ENCODE results near the gene CHID1. TPM values are rescaled to one million over a fixed set of nuclear protein-coding genes. Genes with fewer than 3 reads are reported as not detected.
A peak's percentile ranks its signal among the peaks of the same experiment; 100 is the strongest.

The CHID1 gene
- total RNA-seq, 1 donor = 48.9 TPM

DNA sequence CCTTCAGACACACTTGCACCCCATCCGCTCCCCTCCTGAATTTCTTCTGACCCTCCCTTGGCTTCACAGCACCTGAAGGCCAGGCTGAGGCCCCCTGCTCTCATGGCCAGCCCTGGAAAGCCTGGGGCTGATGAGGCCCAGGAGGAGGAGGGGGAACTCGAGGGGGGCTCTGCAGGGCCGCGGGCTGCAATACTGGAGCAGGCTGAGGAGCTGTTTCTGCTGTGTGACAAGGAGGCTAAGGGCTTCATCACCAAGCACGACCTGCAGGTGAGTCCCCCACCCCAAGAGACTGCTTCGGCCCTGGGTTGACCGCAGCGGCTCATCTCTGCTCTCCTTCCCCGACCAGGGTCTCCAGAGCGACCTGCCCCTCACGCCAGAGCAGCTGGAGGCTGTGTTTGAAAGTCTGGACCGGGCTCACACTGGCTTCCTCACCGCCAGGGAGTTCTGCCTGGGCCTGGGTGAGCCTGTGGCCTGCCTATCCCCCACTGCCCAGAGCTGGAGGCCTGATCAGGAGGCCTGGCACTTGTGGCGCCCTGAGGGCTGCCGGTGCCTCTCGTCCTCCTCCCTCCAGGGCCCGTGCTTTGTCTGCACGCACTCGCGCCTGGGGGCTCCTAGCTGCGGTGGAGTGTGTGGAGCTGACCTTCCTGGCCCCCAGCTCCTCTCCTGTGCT, 82.0 kb downstream of the CHID1 start:
- no peak overlapping the region for H3K4me3 ChIP-seq (ENCODE audit: insufficient read depth, low read length)
- TF ChIP-seq, protein P1, sequence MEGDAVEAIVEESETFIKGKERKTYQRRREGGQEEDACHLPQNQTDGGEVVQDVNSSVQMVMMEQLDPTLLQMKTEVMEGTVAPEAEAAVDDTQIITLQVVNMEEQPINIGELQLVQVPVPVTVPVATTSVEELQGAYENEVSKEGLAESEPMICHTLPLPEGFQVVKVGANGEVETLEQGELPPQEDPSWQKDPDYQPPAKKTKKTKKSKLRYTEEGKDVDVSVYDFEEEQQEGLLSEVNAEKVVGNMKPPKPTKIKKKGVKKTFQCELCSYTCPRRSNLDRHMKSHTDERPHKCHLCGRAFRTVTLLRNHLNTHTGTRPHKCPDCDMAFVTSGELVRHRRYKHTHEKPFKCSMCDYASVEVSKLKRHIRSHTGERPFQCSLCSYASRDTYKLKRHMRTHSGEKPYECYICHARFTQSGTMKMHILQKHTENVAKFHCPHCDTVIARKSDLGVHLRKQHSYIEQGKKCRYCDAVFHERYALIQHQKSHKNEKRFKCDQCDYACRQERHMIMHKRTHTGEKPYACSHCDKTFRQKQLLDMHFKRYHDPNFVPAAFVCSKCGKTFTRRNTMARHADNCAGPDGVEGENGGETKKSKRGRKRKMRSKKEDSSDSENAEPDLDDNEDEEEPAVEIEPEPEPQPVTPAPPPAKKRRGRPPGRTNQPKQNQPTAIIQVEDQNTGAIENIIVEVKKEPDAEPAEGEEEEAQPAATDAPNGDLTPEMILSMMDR (IDR thresholded peaks at IDR 0.05; ENCODE audit: extremely low read depth, low read depth, low read length) = no peak
- H3K27me3 ChIP-seq (ENCODE audit: insufficient read depth, low read length) = no peaks in the 10 kb centered on the region
- no peak for DNase-seq (ENCODE audit: insufficient read length, low spot score, missing footprints)
- no peak overlapping the region for H3K27ac ChIP-seq (ENCODE audit: low read depth, low read length)
- peaks cover 10% of the 10 kb centered on the region for H3K36me3 ChIP-seq (ENCODE audit: insufficient read depth, low read length)
- peaks cover 6% of the 10 kb centered on the region for H3K79me2 ChIP-seq (ENCODE audit: insufficient read depth, low read length)
- peaks cover 42% of the 10 kb centered on the region for H3K4me1 ChIP-seq (ENCODE audit: insufficient read depth, low read length)
- peak overlapping the region; percentile 85 for H3K4me2 ChIP-seq (ENCODE audit: insufficient read depth, low read length)
- peak overlapping the region; percentile 74 for H2AFZ ChIP-seq (ENCODE audit: low read length)
- peaks cover 23% of the 10 kb centered on the region for H4K20me1 ChIP-seq (ENCODE audit: insufficient read depth, low read length)
- H3K9me3 ChIP-seq (ENCODE audit: low read depth, low read length) = no peaks in the 10 kb centered on the region

DNA sequence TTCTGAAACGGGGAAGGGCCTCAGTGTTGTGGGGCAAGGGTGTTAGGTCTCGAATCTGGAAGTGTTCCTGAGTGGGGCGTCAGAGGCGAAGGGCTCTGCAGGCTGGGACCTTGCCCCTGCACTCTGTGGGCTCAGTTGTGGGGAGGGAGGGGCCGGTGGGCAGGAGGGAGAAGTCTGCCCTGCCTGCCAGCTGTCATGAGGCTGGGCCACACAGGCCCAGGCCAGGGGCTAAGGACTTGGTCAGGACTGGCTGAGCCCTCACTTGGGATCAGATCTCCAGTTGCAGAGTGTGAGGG, 82.8 kb downstream of the CHID1 start, which contains the start of gene CRACR2B:
TSS of gene CRACR2B (plus strand) at position 23 of the 296 bp plus-strand sequence. CDS start 689 bp downstream, outside the sequence.
- Histone ChIP-seq H3K4me1 (ENCODE audit: insufficient read depth, low read length) (peaks cover 41% of the 10 kb centered on the region), H3K27ac (ENCODE audit: low read depth, low read length) (no peak within 1 kb of the TSS), H3K9me3 (ENCODE audit: low read depth, low read length) (no peaks in the 10 kb centered on the region), H3K36me3 (ENCODE audit: insufficient read depth, low read length) (peaks cover 10% of the 10 kb centered on the region), H3K4me2 (ENCODE audit: insufficient read depth, low read length) (peak within 1 kb of the TSS; percentile 58), H3K79me2 (ENCODE audit: insufficient read depth, low read length) (no peaks in the 10 kb centered on the region), H3K27me3 (ENCODE audit: insufficient read depth, low read length) (no peaks in the 10 kb centered on the region), H3K4me3 (ENCODE audit: insufficient read depth, low read length) (peak within 1 kb of the TSS; percentile 58), H4K20me1 (ENCODE audit: insufficient read depth, low read length) (peaks cover 23% of the 10 kb centered on the region), H2AFZ (ENCODE audit: low read length) (no peak within 1 kb of the TSS)
- no peak for DNase-seq (ENCODE audit: insufficient read length, low spot score, missing footprints)
- TF ChIP-seq, protein P1 (IDR thresholded peaks at IDR 0.05; ENCODE audit: extremely low read depth, low read depth, low read length) = no peak

DNA sequence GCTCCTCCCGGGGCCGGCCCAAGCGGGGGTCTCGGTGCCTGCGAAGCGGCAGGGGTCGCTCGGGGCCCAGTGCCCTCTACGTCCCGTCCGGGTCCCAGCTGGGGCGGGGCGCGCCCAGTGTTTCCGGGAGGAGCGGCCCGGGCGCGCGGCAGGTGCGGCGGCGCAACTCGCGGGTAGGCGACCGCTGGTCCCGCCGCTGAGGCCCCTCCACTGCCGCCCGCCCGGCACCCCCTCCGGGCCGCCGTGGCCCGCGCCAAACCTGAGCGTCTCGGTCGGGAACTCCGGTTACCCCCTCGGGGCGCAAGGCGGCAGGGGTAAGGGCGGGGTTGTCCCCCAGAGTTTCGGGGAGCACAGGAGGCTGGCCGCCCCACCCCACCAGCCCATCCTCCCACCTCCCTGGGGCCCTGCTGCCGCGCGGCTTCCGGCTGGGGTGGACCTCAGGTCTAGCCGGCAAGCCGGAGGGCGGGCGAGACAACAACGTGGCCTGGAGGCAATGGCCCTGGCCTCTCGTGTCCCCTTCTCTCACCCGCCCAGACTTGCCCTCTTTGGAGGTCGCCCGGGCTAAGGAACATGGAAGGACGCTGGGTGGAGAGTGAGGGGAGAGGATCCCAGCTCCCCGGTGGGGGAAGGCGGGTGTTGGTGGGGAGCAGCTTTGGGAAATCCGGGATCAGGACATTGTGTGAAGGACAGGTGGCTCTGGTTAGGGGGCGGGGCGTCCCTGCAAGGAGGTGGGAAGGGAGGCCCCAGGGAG, 83.3 kb downstream of the CHID1 start:
- Histone ChIP-seq H3K79me2 (ENCODE audit: insufficient read depth, low read length) (peaks cover 3% of the 10 kb centered on the region), H3K27me3 (ENCODE audit: insufficient read depth, low read length) (no peaks in the 10 kb centered on the region), H4K20me1 (ENCODE audit: insufficient read depth, low read length) (peaks cover 26% of the 10 kb centered on the region), H3K9me3 (ENCODE audit: low read depth, low read length) (no peaks in the 10 kb centered on the region), H3K27ac (ENCODE audit: low read depth, low read length) (no peak overlapping the region), H3K36me3 (ENCODE audit: insufficient read depth, low read length) (peaks cover 12% of the 10 kb centered on the region), H3K4me2 (ENCODE audit: insufficient read depth, low read length) (peak overlapping the region; percentile 58), H3K4me3 (ENCODE audit: insufficient read depth, low read length) (peak overlapping the region; percentile 58), H2AFZ (ENCODE audit: low read length) (no peak overlapping the region), H3K4me1 (ENCODE audit: insufficient read depth, low read length) (peaks cover 38% of the 10 kb centered on the region)
- DNase-seq (ENCODE audit: insufficient read length, low spot score, missing footprints) = no peak
- TF ChIP-seq, protein P1 (IDR thresholded peaks at IDR 0.05; ENCODE audit: extremely low read depth, low read depth, low read length) = no peak

DNA sequence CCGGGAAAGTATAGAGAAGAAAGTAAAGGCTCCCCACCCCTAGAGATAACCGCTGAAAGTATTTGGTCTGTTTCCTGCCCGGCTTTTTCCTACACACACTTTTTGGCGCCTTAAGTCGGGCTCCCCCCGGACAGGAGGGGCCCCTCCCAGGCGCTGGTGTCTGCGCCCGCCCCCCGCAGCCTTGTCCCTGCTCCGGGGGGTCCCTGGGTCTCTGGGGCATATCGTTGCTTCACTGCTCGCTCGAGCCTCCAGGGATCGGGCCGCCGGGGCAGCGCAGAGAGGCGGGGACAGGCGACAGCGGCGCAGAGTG, 83.8 kb downstream of the CHID1 start:
- H3K4me2 ChIP-seq (ENCODE audit: insufficient read depth, low read length) = peak overlapping the region; percentile 58
- H2AFZ ChIP-seq (ENCODE audit: low read length) = no peak overlapping the region

More for the DNA sequence above, 83.8 kb downstream of the CHID1 start:
- Histone ChIP-seq H3K9me3 (ENCODE audit: low read depth, low read length) (no peaks in the 10 kb centered on the region), H3K79me2 (ENCODE audit: insufficient read depth, low read length) (peaks cover 8% of the 10 kb centered on the region), H3K27me3 (ENCODE audit: insufficient read depth, low read length) (no peaks in the 10 kb centered on the region), H4K20me1 (ENCODE audit: insufficient read depth, low read length) (peaks cover 31% of the 10 kb centered on the region), H3K4me3 (ENCODE audit: insufficient read depth, low read length) (peak overlapping the region; percentile 58), H3K4me1 (ENCODE audit: insufficient read depth, low read length) (peaks cover 35% of the 10 kb centered on the region), H3K27ac (ENCODE audit: low read depth, low read length) (no peak overlapping the region), H3K36me3 (ENCODE audit: insufficient read depth, low read length) (peaks cover 13% of the 10 kb centered on the region)
- TF ChIP-seq, protein P1 (IDR thresholded peaks at IDR 0.05; ENCODE audit: extremely low read depth, low read depth, low read length) = no peak
- DNase-seq (ENCODE audit: insufficient read length, low spot score, missing footprints) = no peak

Data from osteoblast (primary cell).